ENCODE results near the gene EML3.
"Not testable (repeated sequence)": the region's sequence is repeated elsewhere in the genome, so short reads cannot be mapped to it uniquely, and the experiment has no call there.

Gene EML3

DNA sequence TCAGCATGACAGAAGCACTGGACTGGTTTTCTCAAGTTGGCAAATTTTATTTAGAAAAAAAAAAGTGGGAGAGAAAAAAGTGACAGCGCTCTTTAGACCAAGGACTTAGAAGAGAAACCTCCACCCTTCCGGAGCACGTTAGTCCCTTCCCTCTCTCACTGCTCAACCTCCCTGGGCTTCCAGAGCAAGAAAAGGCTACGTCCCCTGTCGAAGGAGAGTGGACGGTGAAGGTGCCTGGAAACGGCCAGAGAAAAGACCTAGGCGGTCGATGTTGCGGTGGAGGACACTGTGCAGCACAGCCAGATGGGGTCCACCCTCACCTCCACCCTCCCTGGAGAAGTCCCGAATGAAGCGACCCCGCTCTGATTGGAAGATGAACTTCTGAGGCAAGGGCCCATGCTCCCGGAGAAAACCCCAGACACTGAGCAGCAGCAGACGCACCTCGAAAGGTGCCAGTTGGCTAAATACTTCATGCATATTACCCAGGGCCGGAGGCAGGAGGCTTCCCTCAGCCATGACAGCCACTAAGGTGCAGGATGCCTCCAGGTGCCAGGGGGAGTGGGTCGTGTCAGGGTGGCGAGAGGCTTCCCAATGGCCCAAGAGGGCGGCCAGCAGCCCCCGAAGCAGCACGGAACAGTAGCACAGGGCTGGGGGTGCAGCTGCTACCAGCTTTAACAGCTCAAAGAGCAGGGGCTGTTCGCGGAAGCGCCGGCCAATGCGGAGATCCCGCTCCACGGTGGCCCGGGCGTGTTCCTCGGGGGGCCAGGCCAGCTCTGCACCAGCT, 34.4 kb upstream of the EML3 start:
- DNase-seq (ENCODE audit: insufficient read length) (no peak), FAIRE-seq (no peak)
- TF ChIP-seq POLR2AphosphoS5 (IDR thresholded peaks at IDR 0.05; ENCODE audit: low read depth, low read length) (no peak), TAF1 (IDR thresholded peaks at IDR 0.05; ENCODE audit: borderline replicate concordance, low read depth, low read length) (no peak), POLR2A (IDR thresholded peaks at IDR 0.05; ENCODE audit: low read depth, low read length) (no peak)

DNA sequence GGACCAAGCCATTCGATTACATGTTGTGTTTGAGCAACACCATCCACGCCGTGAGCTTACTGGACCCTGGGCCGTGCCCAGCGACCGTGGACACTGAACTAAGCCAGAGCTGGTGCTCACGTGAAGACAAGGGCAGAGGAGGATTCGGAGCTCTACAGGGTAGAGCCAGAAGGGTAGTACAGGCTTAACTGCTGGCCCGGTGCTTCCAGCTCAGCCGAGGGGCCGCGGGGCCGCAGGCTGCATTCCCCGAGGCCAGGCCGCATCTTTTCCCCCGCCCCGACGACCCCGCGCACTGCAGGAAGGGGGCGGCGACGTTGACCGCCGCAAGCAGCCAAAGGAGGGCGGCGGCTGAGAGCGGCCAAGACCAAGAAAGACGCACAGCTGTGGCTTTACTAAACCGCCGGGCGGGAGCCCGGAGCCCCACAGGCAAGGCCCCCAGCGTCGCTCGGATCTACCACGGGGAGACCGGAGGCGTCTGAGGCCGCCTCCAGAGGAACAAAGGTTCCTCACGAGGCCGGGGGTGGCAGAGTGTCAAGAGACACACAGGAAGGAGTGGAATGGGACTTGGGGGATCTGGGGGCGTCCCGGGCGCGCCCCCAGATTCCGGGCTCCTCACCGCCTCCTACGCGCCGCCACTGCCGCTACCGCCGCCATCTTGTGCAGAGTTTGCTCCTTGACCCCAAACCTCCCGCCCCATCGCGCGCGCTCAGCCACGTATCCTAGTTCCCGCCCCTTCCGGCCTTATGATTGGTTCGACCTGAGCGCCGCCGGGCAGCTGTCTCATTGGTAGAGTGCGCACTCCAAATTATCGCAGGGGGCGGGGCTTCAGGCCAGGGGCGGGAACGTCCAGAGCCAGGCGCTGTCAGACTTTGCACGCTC, 33.6 kb upstream of the EML3 start, which contains the start of gene GANAB:
Gene GANAB (minus strand): TSS at position 668 of the 879 bp plus-strand sequence. CDS start 14 bp downstream, at position 654.
- DNase-seq (ENCODE audit: insufficient read length): peak; percentile 100
- TF ChIP-seq POLR2A (IDR thresholded peaks at IDR 0.05; ENCODE audit: low read depth, low read length): peak; percentile 92
- TF ChIP-seq TAF1 (IDR thresholded peaks at IDR 0.05; ENCODE audit: borderline replicate concordance, low read depth, low read length): peak; percentile 94
- TF ChIP-seq POLR2AphosphoS5 (IDR thresholded peaks at IDR 0.05; ENCODE audit: low read depth, low read length): peak; percentile 88
- peak; percentile 99 for FAIRE-seq

DNA sequence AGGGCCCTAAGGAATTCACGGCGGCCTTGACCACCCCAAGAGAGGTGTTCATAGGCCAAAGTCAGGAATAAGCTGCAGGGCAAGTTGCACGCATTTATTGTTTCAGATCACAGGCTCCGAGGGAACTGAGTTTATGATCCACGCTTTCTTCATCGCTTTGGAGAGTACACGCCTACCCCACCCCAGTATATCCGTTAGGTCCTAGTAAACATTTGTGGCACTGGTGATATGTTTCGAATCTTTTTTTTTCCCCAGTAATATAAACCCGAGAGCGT, 33.0 kb upstream of the EML3 start:
- no peak for DNase-seq (ENCODE audit: insufficient read length)
- FAIRE-seq: no peak
- TF ChIP-seq POLR2A (IDR thresholded peaks at IDR 0.05; ENCODE audit: low read depth, low read length): no peak
- no peak for TF ChIP-seq TAF1 (IDR thresholded peaks at IDR 0.05; ENCODE audit: borderline replicate concordance, low read depth, low read length)
- no peak for TF ChIP-seq POLR2AphosphoS5 (IDR thresholded peaks at IDR 0.05; ENCODE audit: low read depth, low read length)

DNA sequence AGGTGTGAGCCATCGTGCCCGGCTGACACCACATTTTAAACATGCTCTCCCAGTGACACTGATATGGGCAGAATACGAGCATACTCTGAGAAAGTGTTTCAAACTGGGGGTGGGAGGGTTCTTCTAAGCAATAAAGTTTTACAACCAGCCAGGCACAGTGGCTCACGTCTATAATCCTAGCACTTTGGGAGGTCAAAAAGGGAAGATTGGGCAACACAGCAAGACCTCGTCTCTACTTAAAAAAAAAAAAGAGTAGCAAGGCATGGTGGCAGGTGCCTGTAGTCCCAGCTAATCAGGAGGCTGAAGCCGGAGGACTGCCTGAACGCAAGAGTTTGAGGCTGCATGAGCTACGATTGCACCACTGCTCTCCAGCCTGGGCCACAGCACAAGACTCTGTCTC, 31.6 kb upstream of the EML3 start:
- TF ChIP-seq TAF1 (IDR thresholded peaks at IDR 0.05; ENCODE audit: borderline replicate concordance, low read depth, low read length): no peak
- no peak for TF ChIP-seq POLR2A (IDR thresholded peaks at IDR 0.05; ENCODE audit: low read depth, low read length)
- TF ChIP-seq POLR2AphosphoS5 (IDR thresholded peaks at IDR 0.05; ENCODE audit: low read depth, low read length): no peak
- DNase-seq (ENCODE audit: insufficient read length) (no peak), FAIRE-seq (no peak)

DNA sequence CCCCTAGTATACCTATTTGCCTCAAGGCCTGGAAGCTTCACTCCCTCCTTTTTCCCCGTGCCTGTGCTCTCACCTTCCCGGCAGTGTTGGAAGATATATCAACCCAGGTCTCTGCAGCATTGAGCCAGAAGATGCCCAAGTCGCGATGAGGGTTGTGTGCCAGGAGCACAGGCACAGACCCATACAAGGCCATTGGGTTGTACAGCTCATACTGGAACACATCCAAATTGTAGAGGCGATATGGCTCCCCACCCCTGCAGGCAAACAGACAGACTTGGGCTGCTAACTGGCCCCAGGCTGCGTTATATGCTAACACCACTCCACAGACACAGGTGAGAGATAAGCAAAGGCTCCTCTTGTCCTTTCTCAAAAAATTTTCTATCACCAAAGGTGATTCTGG, 19.9 kb upstream of the EML3 start:
- no peak for FAIRE-seq
- DNase-seq (ENCODE audit: insufficient read length): no peak
- TF ChIP-seq POLR2A (IDR thresholded peaks at IDR 0.05; ENCODE audit: low read depth, low read length) (no peak), TAF1 (IDR thresholded peaks at IDR 0.05; ENCODE audit: borderline replicate concordance, low read depth, low read length) (no peak), POLR2AphosphoS5 (IDR thresholded peaks at IDR 0.05; ENCODE audit: low read depth, low read length) (no peak)

DNA sequence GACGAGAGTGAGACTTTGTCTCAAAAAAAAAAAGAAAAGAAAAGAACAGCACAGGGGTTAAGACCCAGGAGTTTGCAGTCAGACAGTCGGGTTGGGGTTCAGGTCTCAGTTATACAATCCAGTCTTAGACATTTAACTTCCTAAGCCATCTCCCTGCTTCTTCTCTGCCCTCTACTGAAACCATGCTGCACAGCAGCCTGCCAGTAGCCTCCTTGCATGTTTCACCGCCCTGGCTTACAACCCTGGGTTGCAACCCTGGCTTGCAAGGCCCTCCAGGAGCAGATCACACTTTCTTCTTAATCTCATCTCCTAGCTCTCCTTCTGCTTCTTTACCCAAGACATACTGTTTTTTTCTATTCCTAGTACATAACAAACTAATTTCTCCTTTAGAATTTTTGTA, 15.1 kb upstream of the EML3 start:
- no peak for TF ChIP-seq POLR2A (IDR thresholded peaks at IDR 0.05; ENCODE audit: low read depth, low read length)
- no peak for TF ChIP-seq POLR2AphosphoS5 (IDR thresholded peaks at IDR 0.05; ENCODE audit: low read depth, low read length)
- TF ChIP-seq TAF1 (IDR thresholded peaks at IDR 0.05; ENCODE audit: borderline replicate concordance, low read depth, low read length): no peak
- DNase-seq (ENCODE audit: insufficient read length) (no peak), FAIRE-seq (no peak)

DNA sequence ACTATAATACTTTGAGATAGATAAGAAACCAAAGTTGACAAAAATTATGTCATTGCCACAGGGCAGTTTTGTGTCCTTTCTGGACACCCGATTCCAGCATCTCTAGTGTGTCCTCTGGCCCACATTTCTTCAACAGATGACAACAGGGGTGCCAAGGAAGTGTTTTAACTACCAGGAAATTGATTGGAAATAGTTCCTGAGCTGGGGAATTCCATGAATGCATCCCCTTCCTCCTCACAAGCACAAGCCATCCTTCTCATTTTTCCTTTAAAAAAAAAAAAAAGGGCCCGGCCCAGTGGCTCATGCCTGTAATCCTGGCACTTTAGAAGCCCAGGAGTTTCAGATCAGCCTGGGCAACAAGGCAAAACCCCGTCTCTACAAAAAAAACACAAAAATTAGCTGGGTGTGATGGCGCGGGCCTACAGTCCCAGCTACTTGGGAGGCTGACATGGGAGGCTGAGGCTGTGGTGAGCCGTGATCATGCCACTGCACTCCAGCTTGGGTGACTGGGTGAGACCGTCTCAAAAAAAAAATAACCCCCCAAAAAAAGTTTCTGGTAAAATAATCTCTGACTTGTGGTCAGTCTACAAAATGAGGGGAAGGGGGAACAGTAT, 10.0 kb upstream of the EML3 start:
- TF ChIP-seq POLR2AphosphoS5 (IDR thresholded peaks at IDR 0.05; ENCODE audit: low read depth, low read length): no peak
- TF ChIP-seq POLR2A (IDR thresholded peaks at IDR 0.05; ENCODE audit: low read depth, low read length): no peak
- no peak for TF ChIP-seq TAF1 (IDR thresholded peaks at IDR 0.05; ENCODE audit: borderline replicate concordance, low read depth, low read length)
- FAIRE-seq: no peak
- DNase-seq (ENCODE audit: insufficient read length): no peak

DNA sequence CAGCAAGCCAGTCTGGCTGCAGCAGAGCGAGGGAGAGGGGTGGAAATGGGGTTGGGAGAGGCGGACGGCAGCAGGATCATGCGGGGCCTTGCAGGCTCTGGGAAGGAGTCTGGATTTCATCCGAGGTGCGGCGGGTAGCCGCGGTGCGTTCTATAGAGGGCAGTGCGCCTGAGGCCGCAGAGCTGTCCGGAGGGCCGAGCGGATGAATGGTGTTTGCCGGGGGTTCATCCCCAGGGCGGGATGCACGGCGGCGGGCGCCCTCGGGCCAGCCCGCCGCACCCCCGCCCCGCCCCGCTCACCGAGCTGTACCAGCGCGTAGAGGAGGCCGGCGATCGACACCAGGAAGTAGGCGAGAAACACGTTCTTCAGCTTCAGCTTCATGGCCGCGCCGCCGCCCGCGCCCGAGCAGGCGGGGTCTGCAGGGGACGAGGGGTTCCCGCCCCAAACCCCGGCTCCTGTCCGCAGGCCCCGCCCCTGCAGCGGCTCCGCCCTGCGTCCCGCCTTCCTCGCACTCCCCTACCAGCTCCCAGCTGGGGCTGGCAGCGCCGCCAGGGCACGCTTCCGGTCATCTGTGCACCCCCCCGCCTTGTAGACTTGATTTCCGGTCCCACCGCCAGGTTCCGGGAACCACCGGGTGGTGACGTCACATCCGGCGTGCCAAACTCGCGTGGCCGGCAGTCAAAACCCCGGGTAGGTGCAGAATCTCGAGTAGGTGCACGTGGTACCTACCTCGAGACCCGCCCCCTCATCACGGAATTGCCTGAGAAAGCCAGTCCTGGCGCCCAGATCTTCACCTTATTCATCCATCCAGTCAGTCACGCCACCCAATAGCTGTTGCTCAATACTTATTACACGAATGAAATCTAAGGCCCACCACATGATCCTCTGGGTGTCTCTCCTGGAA, 9.2 kb upstream of the EML3 start, which contains the start of gene B3GAT3:
Gene B3GAT3 (minus strand): TSS at position 420 of the 904 bp plus-strand sequence. CDS start 39 bp downstream, at position 381.
- FAIRE-seq (peak; percentile 99), DNase-seq (ENCODE audit: insufficient read length) (peak; percentile 99)
- TF ChIP-seq POLR2AphosphoS5 (IDR thresholded peaks at IDR 0.05; ENCODE audit: low read depth, low read length): peak; percentile 87
- peak; percentile 87 for TF ChIP-seq POLR2A (IDR thresholded peaks at IDR 0.05; ENCODE audit: low read depth, low read length)
- no peak for TF ChIP-seq TAF1 (IDR thresholded peaks at IDR 0.05; ENCODE audit: borderline replicate concordance, low read depth, low read length)

DNA sequence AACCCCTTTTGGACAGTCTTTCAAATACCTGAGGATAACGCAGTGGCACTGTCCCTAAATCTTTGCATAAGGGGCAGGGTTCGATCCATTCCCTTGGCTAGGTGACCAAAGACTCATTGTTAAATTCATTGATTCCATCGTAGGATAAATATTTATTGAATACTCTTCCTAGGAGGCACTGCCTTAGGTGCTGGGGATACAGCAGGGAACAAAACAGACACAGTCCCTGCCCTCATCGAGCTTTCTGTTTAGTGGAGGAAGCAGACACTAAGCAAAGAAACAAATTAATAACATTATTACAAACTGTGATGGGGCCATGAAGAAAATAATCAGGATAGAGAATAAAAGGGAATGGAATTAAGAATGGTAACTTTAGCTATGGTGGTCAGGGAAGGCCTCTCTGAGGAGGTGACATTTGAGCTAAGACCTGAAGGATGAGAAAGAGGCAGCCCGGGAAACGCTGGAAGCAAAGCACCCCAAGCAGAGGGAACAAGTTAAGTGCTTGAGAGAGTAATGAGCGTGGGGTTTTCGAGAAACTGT, 8.5 kb upstream of the EML3 start:
- FAIRE-seq: peak; percentile 50
- no peak for DNase-seq (ENCODE audit: insufficient read length)
- TF ChIP-seq TAF1 (IDR thresholded peaks at IDR 0.05; ENCODE audit: borderline replicate concordance, low read depth, low read length) (no peak), POLR2A (IDR thresholded peaks at IDR 0.05; ENCODE audit: low read depth, low read length) (no peak), POLR2AphosphoS5 (IDR thresholded peaks at IDR 0.05; ENCODE audit: low read depth, low read length) (no peak)

DNA sequence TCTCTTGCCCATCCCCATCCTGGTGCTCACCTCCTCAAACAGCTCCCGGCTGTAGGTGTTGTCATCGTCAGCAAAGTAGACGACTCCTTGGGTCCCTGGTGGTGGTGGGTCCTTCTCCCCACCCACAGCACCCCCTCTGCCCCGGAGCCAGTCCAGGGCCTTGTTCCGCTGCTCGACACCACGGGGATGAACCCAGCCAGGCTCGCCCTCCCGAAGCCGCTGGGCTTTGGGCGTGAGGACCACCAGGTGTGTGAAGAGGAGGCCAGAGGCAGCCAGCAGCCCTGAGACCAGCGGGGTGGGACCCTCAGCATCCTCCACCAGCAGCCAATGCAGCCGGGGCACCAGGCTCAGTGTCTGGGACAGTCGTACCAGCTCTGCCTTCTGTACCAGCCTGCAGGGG, 4.4 kb upstream of the EML3 start:
- not testable (repeated sequence) for FAIRE-seq; DNase-seq (ENCODE audit: insufficient read length)

Measured in GM12892 (cell line).